SKM-1 treated with dmso at 0.1 percent for 144 hours (cell line): ENCODE measurements around the gene NR5A2.

ENCODE experiments used
- DNase-seq: peaks from one replicate; lab custom pipeline; 2025; ENCODE audit not compliant: unreplicated experiment; lab: John Stamatoyannopoulos, UW

The NR5A2 gene

DNA sequence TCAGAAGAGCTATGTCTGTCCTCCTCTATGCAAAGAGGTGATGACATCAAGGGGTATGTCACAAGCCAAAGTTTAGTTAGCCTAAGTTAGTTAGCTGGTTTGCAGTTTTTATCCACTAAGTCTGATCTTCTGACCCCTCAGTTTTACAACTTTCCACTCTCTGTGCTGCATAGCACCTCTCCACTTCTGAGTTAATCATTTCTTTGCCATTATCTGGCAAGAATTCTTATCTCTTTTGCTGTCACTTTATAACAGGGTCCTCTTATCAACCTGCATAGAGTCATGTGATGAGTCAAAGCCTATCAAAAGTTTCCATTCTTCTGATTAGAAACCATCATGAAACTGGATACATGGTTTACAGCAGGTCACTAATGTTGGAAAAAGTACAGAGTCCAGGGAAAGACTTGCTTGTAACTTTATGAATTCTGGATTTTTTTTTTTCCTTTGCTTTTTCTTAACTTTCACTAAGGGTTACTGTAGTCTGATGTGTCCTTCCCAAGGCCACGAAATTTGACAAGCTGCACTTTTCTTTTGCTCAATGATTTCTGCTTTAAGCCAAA, at the start of gene NR5A2:
TSS of gene NR5A2 (plus strand) at position 447 of the 560 bp plus-strand sequence. CDS start 138 bp downstream, outside the sequence.
- DNase-seq, result no peak

DNA sequence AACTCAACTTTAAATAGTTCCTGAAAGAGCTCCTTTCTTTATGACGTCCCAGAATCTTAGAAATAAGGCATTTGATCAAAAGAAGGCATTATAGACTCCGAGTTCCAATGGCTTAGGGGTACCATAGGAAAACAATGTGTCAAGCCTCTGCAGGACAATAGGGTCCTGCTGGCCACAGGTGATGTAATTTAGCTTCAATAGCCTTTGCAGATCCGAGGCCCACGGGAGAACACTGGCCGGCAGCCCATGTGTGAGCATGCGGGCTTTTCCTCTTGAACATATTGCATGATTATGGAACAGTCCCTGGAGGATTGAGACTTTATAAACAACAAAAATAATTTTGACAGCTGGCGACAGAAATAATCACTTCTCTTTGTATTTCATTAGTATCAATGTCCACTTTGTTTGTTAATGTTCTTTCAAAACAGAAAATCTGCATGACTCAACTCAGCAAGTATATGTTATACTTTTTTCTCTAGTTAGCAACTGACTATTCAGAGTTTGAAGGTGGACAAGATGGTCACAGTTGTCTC, 49.0 kb upstream of the NR5A2 start:
- no peak for DNase-seq

- DNase-seq, result no peak
Measured at GRCh38 chr1:199979071-199979470, 48.4 kb upstream of the NR5A2 start.

GRCh38 chr1:199981584-199981983, 45.9 kb upstream of the NR5A2 start:
- no peak for DNase-seq

DNA sequence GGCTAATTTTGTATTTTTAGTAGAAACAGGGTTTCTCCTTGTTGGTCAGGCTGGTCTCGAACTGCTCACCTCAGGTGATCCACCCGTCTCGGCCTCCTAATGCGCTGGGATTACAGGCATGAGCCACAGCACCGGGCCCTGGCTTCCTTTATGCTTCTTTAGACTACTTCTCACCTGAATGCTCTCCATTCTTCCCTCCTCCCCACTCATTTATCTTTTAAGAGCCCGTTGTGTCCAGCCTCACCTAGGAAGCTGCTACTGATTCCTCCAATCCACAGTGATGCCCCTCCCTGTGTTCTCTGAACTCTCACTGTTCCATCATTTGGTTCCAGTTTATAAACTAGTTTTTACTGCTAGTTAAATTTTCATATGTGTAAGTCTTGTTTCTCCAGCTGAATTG, 44.9 kb upstream of the NR5A2 start:
- DNase-seq, result no peak

- DNase-seq, result no peak
Measured at GRCh38 chr1:199983531-199983930, 44.0 kb upstream of the NR5A2 start.

GRCh38 chr1:199995096-199995685, 32.3 kb upstream of the NR5A2 start:
- DNase-seq, result no peak

DNA sequence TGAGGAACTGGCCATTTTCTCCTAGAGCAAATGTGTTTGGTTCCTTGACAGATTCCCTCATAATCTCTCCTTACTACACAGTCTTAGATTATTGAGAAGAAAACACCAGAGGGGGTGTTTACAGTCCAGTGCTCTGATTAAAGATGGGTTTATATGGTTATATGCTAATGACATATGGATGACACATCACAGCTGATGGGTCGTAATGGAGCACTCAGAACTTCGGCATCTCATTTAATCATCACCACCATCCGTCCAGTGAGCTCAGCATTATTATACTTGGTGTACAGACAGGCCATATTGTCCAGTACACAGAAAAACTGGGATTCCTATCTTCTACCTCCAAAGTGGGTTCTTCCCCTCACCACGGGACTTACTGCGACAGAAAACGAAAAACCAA, 22.3 kb upstream of the NR5A2 start:
- DNase-seq, result no peak

DNA sequence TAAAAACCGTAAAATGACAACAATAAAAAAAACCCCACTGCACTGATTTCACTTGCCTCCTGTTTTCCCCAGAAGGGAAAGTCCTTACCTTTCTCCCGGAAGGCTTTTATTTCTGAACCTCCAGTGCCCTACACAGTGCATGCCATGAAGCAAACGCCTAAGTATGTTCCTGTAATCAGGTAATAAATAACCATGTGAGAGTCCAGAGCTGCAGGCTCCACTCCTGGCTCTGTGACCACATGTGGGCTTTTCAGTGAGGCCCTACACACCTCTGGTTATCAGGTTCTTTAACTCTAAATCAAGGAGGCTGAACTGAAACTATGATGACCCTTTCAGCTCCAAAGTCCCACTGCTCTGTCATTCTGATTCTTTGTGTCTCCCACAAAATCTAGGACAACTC, 20.8 kb upstream of the NR5A2 start:
- no peak for DNase-seq

DNA sequence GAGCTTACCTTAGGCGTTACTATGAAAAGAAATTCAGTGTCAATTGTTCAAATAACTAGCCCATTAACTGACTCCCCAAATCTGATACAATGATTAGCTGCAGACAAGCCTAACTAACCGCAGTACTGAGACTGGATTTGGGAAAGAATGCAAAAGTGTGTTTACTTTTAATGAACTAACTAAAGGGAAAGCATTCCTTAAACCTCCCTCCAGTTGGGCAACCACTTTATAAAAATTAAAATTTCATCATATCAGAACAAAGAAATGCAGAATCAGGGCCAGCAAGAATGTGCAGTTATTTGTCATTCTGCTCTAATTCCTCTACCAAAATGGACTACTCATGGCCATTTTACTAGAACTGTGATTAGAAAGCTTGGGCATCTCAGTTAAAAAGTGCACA, 11.7 kb upstream of the NR5A2 start:
- DNase-seq, result no peak

DNA sequence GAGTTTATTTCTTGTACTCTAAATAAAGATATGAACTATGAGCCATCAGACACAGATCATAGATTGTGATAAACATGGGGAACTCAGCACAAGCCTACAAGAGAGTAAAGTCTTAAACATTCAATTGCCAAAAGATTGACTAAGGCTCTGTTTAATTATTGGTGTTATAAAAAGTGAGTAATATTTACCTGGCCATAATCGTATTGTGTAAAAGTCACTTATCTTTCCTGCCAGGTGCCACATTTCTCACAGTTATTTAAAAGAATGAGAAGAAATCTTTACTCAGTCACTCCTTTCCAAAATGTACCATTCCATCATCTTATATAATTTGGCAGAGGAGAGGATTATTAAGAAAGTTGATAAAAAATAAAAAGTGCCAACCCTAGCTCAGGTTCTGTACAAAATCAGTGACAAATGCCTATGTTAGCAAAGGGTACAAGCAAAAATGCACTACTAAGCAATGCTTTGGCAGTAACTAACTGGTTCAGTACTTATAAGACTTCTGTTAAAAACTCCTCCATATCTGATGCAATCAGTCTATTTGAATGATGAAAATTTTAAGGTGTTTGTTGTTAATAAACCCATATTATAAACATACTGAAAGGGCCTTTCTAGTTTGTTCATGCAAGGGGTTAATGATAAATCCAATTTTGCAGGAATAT, 5.8 kb upstream of the NR5A2 start:
- no peak for DNase-seq

- DNase-seq, result no peak
Measured at GRCh38 chr1:200022239-200022804, 5.2 kb upstream of the NR5A2 start.

- no peak for DNase-seq
Measured at GRCh38 chr1:200028586-200029034, 1.1 kb downstream of the NR5A2 start.

- no peak for DNase-seq
Measured at GRCh38 chr1:200029035-200029821, 1.7 kb downstream of the NR5A2 start.

DNA sequence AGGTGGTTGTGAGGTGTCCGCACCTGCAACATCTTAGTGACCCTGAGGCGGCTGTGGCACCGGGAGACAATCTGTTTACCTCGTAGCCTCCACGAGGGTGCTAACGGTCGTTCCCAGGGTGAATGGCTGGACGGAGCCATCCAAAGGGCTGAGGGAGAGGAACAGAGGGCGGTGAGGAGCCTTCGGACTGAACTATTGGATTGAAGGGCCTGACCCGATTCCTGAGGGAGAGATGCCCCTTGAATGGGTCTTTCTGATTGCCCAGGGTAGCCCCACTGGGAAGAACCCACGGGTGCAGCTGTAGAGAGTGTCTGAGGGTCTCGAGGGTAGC, 2.3 kb downstream of the NR5A2 start:
- DNase-seq, result no peak

GRCh38 chr1:200030791-200031190, 3.3 kb downstream of the NR5A2 start:
- DNase-seq, result no peak

DNA sequence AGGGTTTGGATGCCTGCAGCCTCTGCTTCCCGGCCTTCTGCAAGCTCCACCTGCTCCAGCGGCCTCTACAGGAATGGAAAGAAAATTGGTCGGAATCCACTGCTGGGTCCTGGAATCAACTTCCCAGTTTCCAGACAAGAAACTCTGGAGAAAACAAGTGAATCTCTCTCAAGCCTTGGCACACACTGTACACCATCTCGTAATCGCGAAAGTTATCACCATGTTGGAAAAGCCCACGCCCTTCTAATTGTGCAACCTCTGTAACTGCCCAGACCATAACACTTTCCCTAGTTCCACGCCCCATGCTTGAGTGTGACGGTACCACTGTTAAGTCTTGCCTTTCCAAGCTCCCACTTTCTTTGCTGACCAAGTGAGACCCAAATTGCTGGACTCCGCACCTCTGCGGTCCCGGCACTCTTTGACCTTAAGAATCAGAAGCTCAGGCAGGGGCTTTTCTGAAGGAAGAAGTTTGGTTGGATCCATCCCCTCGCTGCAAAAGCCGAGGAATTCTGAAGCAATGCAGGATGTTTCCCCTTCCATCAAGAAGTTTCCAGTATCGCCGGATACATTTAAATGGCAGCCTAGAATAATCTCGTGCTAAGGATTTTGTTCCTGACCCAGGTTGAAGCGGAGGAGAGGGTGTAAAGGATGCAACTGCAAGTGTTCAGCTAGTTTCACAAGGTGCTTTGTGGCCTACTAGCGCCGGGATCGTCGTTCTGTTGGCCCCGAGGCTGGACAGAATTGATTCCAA, 6.2 kb downstream of the NR5A2 start:
- no peak for DNase-seq

DNA sequence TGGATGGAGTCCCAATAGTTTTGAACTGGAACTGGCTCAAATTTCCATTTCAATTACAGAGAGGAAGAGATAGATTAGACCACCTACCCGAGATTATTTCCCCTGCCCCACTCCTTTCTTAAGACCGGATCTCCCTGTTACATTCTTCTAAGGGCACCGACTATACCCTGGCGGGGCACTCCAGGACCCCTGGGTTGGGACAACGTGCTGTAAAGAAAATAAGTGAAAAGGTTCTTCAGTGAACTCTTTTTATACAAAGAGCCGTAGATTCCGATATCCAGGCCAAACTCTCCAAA, 6.7 kb downstream of the NR5A2 start:
- DNase-seq, result no peak

DNA sequence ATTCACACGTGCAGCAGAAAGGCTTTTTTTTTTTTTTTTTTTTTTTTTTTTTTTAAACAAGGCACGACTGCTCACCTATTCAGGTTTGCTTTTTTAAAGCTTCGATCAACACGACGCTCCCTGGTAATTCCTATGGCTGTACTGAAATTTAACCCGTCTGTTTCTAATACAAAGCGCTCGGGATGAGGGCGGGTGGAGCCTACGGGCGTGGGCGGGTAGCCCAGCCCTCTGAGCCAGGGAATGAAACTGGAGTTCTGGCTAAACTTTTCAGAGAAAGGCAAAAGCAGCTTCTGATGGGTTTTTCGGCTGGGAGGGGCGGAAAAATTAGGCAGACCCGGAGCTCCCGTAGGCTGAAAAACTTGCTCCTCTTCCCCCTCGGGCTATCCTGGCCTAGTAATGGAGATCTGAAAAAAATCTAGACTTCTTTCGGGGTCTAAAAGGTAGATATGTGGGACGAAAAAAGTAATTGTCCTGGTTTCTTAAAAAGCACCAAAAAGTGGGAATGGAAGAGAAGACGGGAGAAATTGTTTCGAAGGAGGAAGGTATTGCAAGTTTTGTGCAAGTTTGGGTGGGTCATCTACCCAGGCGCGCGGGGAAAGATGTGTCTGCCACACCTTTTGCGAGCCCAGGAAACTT, 7.4 kb downstream of the NR5A2 start:
- no peak for DNase-seq

GRCh38 chr1:200035397-200035955, 8.0 kb downstream of the NR5A2 start:
- no peak for DNase-seq
